ENCODE data around the gene NFKBIB. TPM values are rescaled to one million over a fixed set of nuclear protein-coding genes. Genes with fewer than 3 reads are reported as not detected.
"Not testable (repeated sequence)": the region's sequence is repeated elsewhere in the genome, so short reads cannot be mapped to it uniquely, and the experiment has no call there.

The NFKBIB gene
- polyA plus RNA-seq, 1 donor (not counting 4 experiments of a cell fraction or from before 2014, with no cell fraction given): 12.3 TPM

DNA sequence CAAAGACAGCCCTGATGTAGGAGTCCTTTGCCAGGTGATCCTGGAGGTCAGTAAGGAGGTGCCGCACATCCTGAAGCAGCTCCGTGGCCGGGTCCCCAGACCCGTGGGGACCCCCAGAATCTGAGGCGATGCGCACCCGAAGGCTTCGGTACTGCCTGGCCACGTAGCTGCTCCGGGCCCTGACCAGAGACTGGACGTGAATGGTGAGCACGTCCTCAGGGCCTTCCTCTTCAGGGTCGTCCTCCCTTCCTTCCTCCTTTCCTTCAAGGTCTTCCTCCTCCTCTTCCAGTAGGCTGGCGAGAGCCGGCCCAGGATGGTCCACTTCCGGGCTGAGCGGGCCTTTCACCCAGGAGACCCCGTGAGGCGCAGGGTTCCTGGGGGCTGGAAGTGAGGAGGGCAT lies 29.2 kb upstream of the NFKBIB start:
- Histone ChIP-seq H3K4me1 (ENCODE audit: control insufficient read depth, extremely low read depth, insufficient read depth, low read length) (peaks cover 14% of the 10 kb centered on the region), H4K20me1 (ENCODE audit: control insufficient read depth, extremely low read depth, insufficient read depth, low read length) (no peaks in the 10 kb centered on the region), H3K36me3 (ENCODE audit: control insufficient read depth in 2 of 2, extremely low read depth in 1 of 2, insufficient read depth in 2 of 2, low read length in 2 of 2) (no peaks in the 10 kb centered on the region), H3K4me3 (ENCODE audit: control insufficient read depth in 2 of 3, extremely low read depth in 1 of 3, insufficient read depth in 2 of 3, low read depth in 1 of 3, low read length in 3 of 3) (no peak overlapping the region), H3K27ac (ENCODE audit: control insufficient read depth, insufficient read depth, low read length) (no peak overlapping the region), H3K27me3 (ENCODE audit: control insufficient read depth, extremely low read depth, insufficient read depth, low read length) (no peaks in the 10 kb centered on the region), H3K9me3 (ENCODE audit: control insufficient read depth, low read depth, low read length) (no peaks in the 10 kb centered on the region), H3K79me2 (ENCODE audit: control insufficient read depth, insufficient read depth, low read length) (no peaks in the 10 kb centered on the region), H3K9ac (ENCODE audit: control insufficient read depth, extremely low read depth, insufficient read depth, low read length) (no peak overlapping the region), H3K4me2 (ENCODE audit: control insufficient read depth, extremely low read depth, insufficient read depth, low read depth, low read length) (no peak overlapping the region), H2AFZ (ENCODE audit: control insufficient read depth, low read length) (no peak overlapping the region), H3K9me1 (ENCODE audit: control insufficient read depth, extremely low read depth, insufficient read depth, low read length) (no peaks in the 10 kb centered on the region)
- no peak for TF ChIP-seq EZH2 (IDR thresholded peaks at IDR 0.05; ENCODE audit: low read length)
- TF ChIP-seq, protein P1, sequence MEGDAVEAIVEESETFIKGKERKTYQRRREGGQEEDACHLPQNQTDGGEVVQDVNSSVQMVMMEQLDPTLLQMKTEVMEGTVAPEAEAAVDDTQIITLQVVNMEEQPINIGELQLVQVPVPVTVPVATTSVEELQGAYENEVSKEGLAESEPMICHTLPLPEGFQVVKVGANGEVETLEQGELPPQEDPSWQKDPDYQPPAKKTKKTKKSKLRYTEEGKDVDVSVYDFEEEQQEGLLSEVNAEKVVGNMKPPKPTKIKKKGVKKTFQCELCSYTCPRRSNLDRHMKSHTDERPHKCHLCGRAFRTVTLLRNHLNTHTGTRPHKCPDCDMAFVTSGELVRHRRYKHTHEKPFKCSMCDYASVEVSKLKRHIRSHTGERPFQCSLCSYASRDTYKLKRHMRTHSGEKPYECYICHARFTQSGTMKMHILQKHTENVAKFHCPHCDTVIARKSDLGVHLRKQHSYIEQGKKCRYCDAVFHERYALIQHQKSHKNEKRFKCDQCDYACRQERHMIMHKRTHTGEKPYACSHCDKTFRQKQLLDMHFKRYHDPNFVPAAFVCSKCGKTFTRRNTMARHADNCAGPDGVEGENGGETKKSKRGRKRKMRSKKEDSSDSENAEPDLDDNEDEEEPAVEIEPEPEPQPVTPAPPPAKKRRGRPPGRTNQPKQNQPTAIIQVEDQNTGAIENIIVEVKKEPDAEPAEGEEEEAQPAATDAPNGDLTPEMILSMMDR (optimal IDR thresholded peaks at IDR 0.05 in 1 of 3, IDR thresholded peaks at IDR 0.05 in 1 of 3, conservative IDR thresholded peaks at IDR 0.05 in 1 of 3; ENCODE audit: extremely low read depth in 1 of 3, insufficient read depth in 2 of 3, low read length in 3 of 3): no peak
- FAIRE-seq (no peak), DNase-seq (ENCODE audit: low read depth, low spot score) (no peak)
- dilution Hi-C loops (cut with MboI; ENCODE audit: extremely low pct_ligation_motif_present, low sequenced_read_pairs): no loop called here

DNA sequence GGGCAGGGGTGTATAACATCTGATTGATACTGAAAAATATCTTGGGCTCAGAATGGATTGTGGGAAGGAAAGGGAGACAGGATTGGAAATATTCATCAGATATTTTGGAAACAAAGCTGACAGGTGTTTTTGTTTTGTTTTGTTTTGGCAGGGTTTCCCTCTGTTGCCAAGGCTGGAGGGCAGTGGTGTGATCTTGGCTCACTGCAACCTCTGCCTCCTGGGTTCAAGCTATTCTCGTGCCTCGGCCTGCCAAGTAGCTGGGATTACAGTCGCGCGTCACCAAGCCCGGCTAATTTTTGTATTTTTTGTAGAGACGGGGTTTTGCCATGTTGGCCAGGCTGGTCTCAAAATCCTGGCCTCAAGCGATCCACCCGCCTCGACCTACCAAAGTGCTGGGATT lies 26.4 kb upstream of the NFKBIB start:
- dilution Hi-C loops (cut with MboI; ENCODE audit: extremely low pct_ligation_motif_present, low sequenced_read_pairs); H4K20me1 ChIP-seq (ENCODE audit: control insufficient read depth, extremely low read depth, insufficient read depth, low read length); H3K36me3 ChIP-seq (ENCODE audit: control insufficient read depth in 2 of 2, extremely low read depth in 1 of 2, insufficient read depth in 2 of 2, low read length in 2 of 2); H3K4me3 ChIP-seq (ENCODE audit: control insufficient read depth in 2 of 3, extremely low read depth in 1 of 3, insufficient read depth in 2 of 3, low read depth in 1 of 3, low read length in 3 of 3); H3K9me1 ChIP-seq (ENCODE audit: control insufficient read depth, extremely low read depth, insufficient read depth, low read length); DNase-seq (ENCODE audit: low read depth, low spot score); H3K9ac ChIP-seq (ENCODE audit: control insufficient read depth, extremely low read depth, insufficient read depth, low read length); H3K4me2 ChIP-seq (ENCODE audit: control insufficient read depth, extremely low read depth, insufficient read depth, low read depth, low read length); FAIRE-seq; H2AFZ ChIP-seq (ENCODE audit: control insufficient read depth, low read length); H3K9me3 ChIP-seq (ENCODE audit: control insufficient read depth, low read depth, low read length); H3K27ac ChIP-seq (ENCODE audit: control insufficient read depth, insufficient read depth, low read length); H3K27me3 ChIP-seq (ENCODE audit: control insufficient read depth, extremely low read depth, insufficient read depth, low read length); H3K79me2 ChIP-seq (ENCODE audit: control insufficient read depth, insufficient read depth, low read length): not testable (repeated sequence)
- H3K4me1 ChIP-seq (ENCODE audit: control insufficient read depth, extremely low read depth, insufficient read depth, low read length): peaks cover 19% of the 10 kb centered on the region

DNA sequence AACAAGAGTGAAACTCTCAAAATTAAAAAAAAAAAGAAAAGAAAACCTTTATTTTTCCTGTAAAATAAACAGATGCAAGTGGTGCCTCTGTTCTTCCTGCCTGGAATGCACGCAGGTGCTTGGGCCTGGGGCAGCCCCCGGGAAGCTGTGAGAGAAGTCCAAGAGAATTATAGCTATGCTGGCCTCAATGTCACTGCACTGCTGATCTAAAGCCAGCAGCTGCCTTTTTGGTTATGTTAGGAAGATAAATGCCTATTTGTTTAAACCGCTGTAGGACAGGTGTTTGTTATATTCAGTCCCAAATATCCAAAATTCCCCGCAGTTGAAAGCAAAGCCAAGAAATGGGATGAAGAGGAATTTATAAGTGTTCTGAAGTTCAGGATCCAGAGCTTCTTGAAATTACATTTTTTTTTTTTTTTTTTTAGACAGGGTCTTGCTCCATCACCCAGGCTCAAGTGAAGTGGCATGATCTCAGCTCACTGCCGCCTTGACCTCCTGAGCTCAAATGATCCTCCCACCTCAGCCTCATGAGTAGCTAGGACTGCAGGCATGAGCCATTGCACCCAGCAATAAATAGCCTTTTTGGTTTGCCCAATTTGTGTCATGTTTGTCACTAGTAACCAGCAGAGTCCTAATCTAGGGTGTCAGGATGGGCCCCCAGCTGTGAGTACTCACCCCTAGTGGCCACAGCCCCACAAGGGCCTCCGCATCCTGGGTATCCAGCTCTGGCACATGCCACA lies 23.9 kb upstream of the NFKBIB start:
- H2AFZ ChIP-seq (ENCODE audit: control insufficient read depth, low read length): no peak overlapping the region
- peaks cover 16% of the 10 kb centered on the region for H3K4me1 ChIP-seq (ENCODE audit: control insufficient read depth, extremely low read depth, insufficient read depth, low read length)
- H3K9me1 ChIP-seq (ENCODE audit: control insufficient read depth, extremely low read depth, insufficient read depth, low read length): no peaks in the 10 kb centered on the region
- H3K4me2 ChIP-seq (ENCODE audit: control insufficient read depth, extremely low read depth, insufficient read depth, low read depth, low read length): no peak overlapping the region
- H3K36me3 ChIP-seq (ENCODE audit: control insufficient read depth in 2 of 2, extremely low read depth in 1 of 2, insufficient read depth in 2 of 2, low read length in 2 of 2): peaks cover 2 to 4% of the 10 kb centered on the region in 2 experiments
- H3K9ac ChIP-seq (ENCODE audit: control insufficient read depth, extremely low read depth, insufficient read depth, low read length): no peak overlapping the region
- dilution Hi-C loops (cut with MboI; ENCODE audit: extremely low pct_ligation_motif_present, low sequenced_read_pairs): no loop called here
- H3K27ac ChIP-seq (ENCODE audit: control insufficient read depth, insufficient read depth, low read length): no peak overlapping the region
- H3K27me3 ChIP-seq (ENCODE audit: control insufficient read depth, extremely low read depth, insufficient read depth, low read length): no peaks in the 10 kb centered on the region
- DNase-seq (ENCODE audit: low read depth, low spot score) (no peak), FAIRE-seq (no peak)
- TF ChIP-seq, protein P1 (optimal IDR thresholded peaks at IDR 0.05 in 1 of 3, IDR thresholded peaks at IDR 0.05 in 1 of 3, conservative IDR thresholded peaks at IDR 0.05 in 1 of 3; ENCODE audit: extremely low read depth in 1 of 3, insufficient read depth in 2 of 3, low read length in 3 of 3): no peak
- no peak for TF ChIP-seq EZH2 (IDR thresholded peaks at IDR 0.05; ENCODE audit: low read length)
- H3K4me3 ChIP-seq (ENCODE audit: control insufficient read depth in 2 of 3, extremely low read depth in 1 of 3, insufficient read depth in 2 of 3, low read depth in 1 of 3, low read length in 3 of 3): no peak overlapping the region
- H3K79me2 ChIP-seq (ENCODE audit: control insufficient read depth, insufficient read depth, low read length): no peaks in the 10 kb centered on the region
- no peaks in the 10 kb centered on the region for H4K20me1 ChIP-seq (ENCODE audit: control insufficient read depth, extremely low read depth, insufficient read depth, low read length)
- H3K9me3 ChIP-seq (ENCODE audit: control insufficient read depth, low read depth, low read length): no peaks in the 10 kb centered on the region

Measured in keratinocyte (primary cell).